ENCODE results near the gene ARHGEF7. TPM values are rescaled to one million over a fixed set of nuclear protein-coding genes. Genes with fewer than 3 reads are reported as not detected.
"Not testable (repeated sequence)": the region's sequence is repeated elsewhere in the genome, so short reads cannot be mapped to it uniquely, and the experiment has no call there.

The ARHGEF7 gene
- polyA plus RNA-seq, 1 donor, result 86.2 TPM

- DNase-seq, result no peak
Observed at GRCh38 chr13:111175372-111175771, 60.3 kb downstream of the ARHGEF7 start.

- no peak for DNase-seq
Observed at GRCh38 chr13:111175935-111176334, 60.8 kb downstream of the ARHGEF7 start.

GRCh38 chr13:111176421-111176820 lies 61.3 kb downstream of the ARHGEF7 start:
- DNase-seq, result no peak

- DNase-seq, result no peak
Observed at GRCh38 chr13:111177081-111177711, 62.1 kb downstream of the ARHGEF7 start.

- no peak for DNase-seq
Observed at GRCh38 chr13:111177921-111178320, 62.8 kb downstream of the ARHGEF7 start.

- DNase-seq, result no peak
Observed at GRCh38 chr13:111178402-111178801, 63.3 kb downstream of the ARHGEF7 start.

- no peak for DNase-seq
Observed at GRCh38 chr13:111179908-111180760, 65.0 kb downstream of the ARHGEF7 start.

GRCh38 chr13:111181977-111182376 lies 66.9 kb downstream of the ARHGEF7 start:
- no peak for DNase-seq

- no peak for DNase-seq
Observed at GRCh38 chr13:111183087-111183645, 68.1 kb downstream of the ARHGEF7 start.

- DNase-seq, result no peak
Observed at GRCh38 chr13:111183959-111184358, 68.8 kb downstream of the ARHGEF7 start.

- peak; percentile 71 for DNase-seq
Observed at GRCh38 chr13:111184458-111185401, 69.6 kb downstream of the ARHGEF7 start.

- DNase-seq, result no peak
Observed at GRCh38 chr13:111186305-111186935, 71.3 kb downstream of the ARHGEF7 start.

GRCh38 chr13:111187960-111188541 lies 72.9 kb downstream of the ARHGEF7 start:
- DNase-seq, result no peak

- not testable (repeated sequence) for DNase-seq
Observed at GRCh38 chr13:111189064-111189505, 74.0 kb downstream of the ARHGEF7 start.

- not testable (repeated sequence) for DNase-seq
Observed at GRCh38 chr13:111189516-111189915, 74.4 kb downstream of the ARHGEF7 start.

- not testable (repeated sequence) for DNase-seq
Observed at GRCh38 chr13:111193223-111193622, 78.1 kb downstream of the ARHGEF7 start.

GRCh38 chr13:111194651-111195050 lies 79.5 kb downstream of the ARHGEF7 start:
- not testable (repeated sequence) for DNase-seq

- DNase-seq, result not testable (repeated sequence)
Observed at GRCh38 chr13:111198732-111199378, 83.7 kb downstream of the ARHGEF7 start.

GRCh38 chr13:111201304-111201940 lies 86.3 kb downstream of the ARHGEF7 start:
- no peak for DNase-seq

GRCh38 chr13:111202156-111202621 lies 87.1 kb downstream of the ARHGEF7 start:
- DNase-seq, result no peak
